HCT116 (cell line): ENCODE results near the gene COL20A1. TPM values are rescaled to one million over a fixed set of nuclear protein-coding genes. Genes with fewer than 3 reads are reported as not detected.

Source experiments
- ATAC-seq: fragments of 200-7000 bp; cut with Tn5 transposase; 2 replicates; pipeline ENCODE4 v1.9.1; 2020; ENCODE audit warnings: mild to moderate bottlenecking, moderate library complexity
- BruUV-seq: library from RNA; stranded (reverse); fragments of 400-500 nt; replicated peaks from 2 replicates; lab custom pipeline; 2021; lab: Mats Ljungman, UMichigan
- CTCF ChIA-PET: fragments of 300-600 bp; sonication (Branson Sonifier 250); formaldehyde crosslinking; loops from one replicate; lab custom pipeline; 2021; ENCODE audit warnings: antibody characterized with exemption; lab: Charles Lee
- POLR2A ChIA-PET: fragments of 300-600, 350-600 bp; sonication (Branson Sonifier 250); formaldehyde crosslinking; loops from one replicate; lab custom pipeline; 2021; ENCODE audit warnings: antibody characterized with exemption; lab: Charles Lee
- RAD21 ChIA-PET, 2 experiments: fragments of 300-600 bp; sonication (Branson Sonifier 250); formaldehyde crosslinking; loops; one replicate each; lab custom pipeline; 2023; ENCODE audit warnings: low total read pairs in 2 of 2; ENCODE audit not compliant: uncharacterized antibody in 2 of 2, unreplicated experiment in 2 of 2, low non-redundant PET in 1 of 2; lab: Charles Lee
- DNase-seq: peaks from one replicate; pipeline ENCODE4 v3.0.0-alpha.2; 2010; ENCODE audit warnings: low read depth, low spot score
- H2AFZ ChIP-seq: fragments of 200-600 bp; shearing (Covaris generic), sonication (generic); 2 replicates; pipeline ENCODE4 v1.6.1; 2017; ENCODE audit warnings: low read depth, mixed run types, mixed read lengths, antibody characterized with exemption, low read length; ENCODE audit not compliant: poor library complexity, severe bottlenecking
- H3K27ac ChIP-seq: 2 replicates; pipeline ENCODE4 v1.5.1; 2012; ENCODE audit warnings: low read depth, low read length
- H3K27me3 ChIP-seq: fragments of 200-600 bp; sonication (generic); 2 replicates; pipeline ENCODE4 v1.6.1; 2016; ENCODE audit warnings: mixed run types, low read length, mixed read lengths; ENCODE audit not compliant: insufficient read depth
- H3K36me3 ChIP-seq, 2 experiments: fragments of 200-500 bp in 1 of 2; fragments of 200-600 bp in 1 of 2; sonication (Bioruptor generic) in 1 of 2; sonication (generic) in 1 of 2; 2 replicates each; pipeline versions ENCODE4 v1.5.1 to v1.6.1; 2014 to 2016; ENCODE audit warnings: low read length in 2 of 2, inconsistent platforms in 1 of 2, mixed read lengths in 1 of 2, mixed run types in 1 of 2; ENCODE audit not compliant: insufficient read depth in 2 of 2, control insufficient read depth in 1 of 2
- H3K4me1 ChIP-seq, 2 experiments: fragments of 200-600 bp in 1 of 2; sonication (generic) in 1 of 2; 2 replicates each; pipeline versions ENCODE4 v1.5.1 to v1.6.1; 2012 to 2017; ENCODE audit warnings: low read length in 2 of 2, inconsistent platforms in 1 of 2, mild to moderate bottlenecking in 1 of 2, mixed read lengths in 1 of 2, mixed run types in 1 of 2, moderate library complexity in 1 of 2; ENCODE audit not compliant: insufficient read depth in 2 of 2, control insufficient read depth in 1 of 2
- H3K4me2 ChIP-seq: fragments of 200-600 bp; sonication (generic); 2 replicates; pipeline ENCODE4 v1.6.1; 2017; ENCODE audit warnings: mixed run types, low read length, mixed read lengths
- H3K4me3 ChIP-seq, 2 experiments: fragments of 200-600 bp in 1 of 2; sonication (generic) in 1 of 2; replicated peaks in 1 of 2; 2 replicates each; pipeline ENCODE4 v1.5.1; 2011 to 2016; ENCODE audit warnings: low read length in 2 of 2, control low read depth in 1 of 2, low read depth in 1 of 2, mild to moderate bottlenecking in 1 of 2, mixed read lengths in 1 of 2, mixed run types in 1 of 2
- H3K79me2 ChIP-seq: fragments of 200-600 bp; sonication (generic); 2 replicates; pipeline ENCODE4 v1.6.1; 2017; ENCODE audit warnings: mild to moderate bottlenecking, mixed run types, low read length, moderate library complexity, mixed read lengths; ENCODE audit not compliant: insufficient read depth
- H3K9ac ChIP-seq: fragments of 200-600 bp; sonication (generic); 2 replicates; pipeline ENCODE4 v1.6.1; 2016; ENCODE audit warnings: low read length, mixed read lengths
- H3K9me2 ChIP-seq: fragments of 200-600 bp; sonication (generic), shearing (Covaris generic); 2 replicates; pipeline ENCODE4 v1.6.1; 2017; ENCODE audit warnings: mixed run types, mild to moderate bottlenecking, moderate library complexity; ENCODE audit not compliant: insufficient read depth
- H3K9me3 ChIP-seq, 2 experiments: fragments of 200-500 bp in 1 of 2; fragments of 200-600 bp in 1 of 2; sonication (Bioruptor generic) in 1 of 2; sonication (generic) in 1 of 2; 2 replicates each; pipeline ENCODE4 v1.6.1; 2014 to 2017; ENCODE audit warnings: low read length in 2 of 2, mixed read lengths in 2 of 2, inconsistent platforms in 1 of 2, low read depth in 1 of 2, mild to moderate bottlenecking in 1 of 2, mixed run types in 1 of 2, moderate library complexity in 1 of 2; ENCODE audit not compliant: control insufficient read depth in 1 of 2, insufficient read depth in 1 of 2
- H4K20me1 ChIP-seq: fragments of 200-600 bp; sonication (generic), shearing (Covaris generic); 2 replicates; pipeline ENCODE4 v1.6.1; 2017; ENCODE audit warnings: mixed run types, mild to moderate bottlenecking, moderate library complexity; ENCODE audit not compliant: insufficient read depth
- EGR1 ChIP-seq: IDR thresholded peaks from 2 replicates; pipeline ENCODE4 v1.6.1; 2012; ENCODE audit warnings: low read depth
- ELF1 ChIP-seq: IDR thresholded peaks from 2 replicates; pipeline ENCODE4 v1.6.1; 2012; ENCODE audit warnings: low read depth, borderline replicate concordance
- EZH2 ChIP-seq: fragments of 200-600 bp; sonication (generic); IDR thresholded peaks from 2 replicates; pipeline ENCODE4 v1.6.1; 2017; ENCODE audit warnings: antibody characterized with exemption, mixed run types
- EZH2phosphoT487 ChIP-seq: fragments of 200-600 bp; IDR thresholded peaks from 2 replicates; pipeline ENCODE4 v1.6.1; 2018; ENCODE audit warnings: antibody characterized with exemption, borderline replicate concordance
- JUND ChIP-seq: IDR thresholded peaks from 2 replicates; pipeline ENCODE4 v1.6.1; 2012
- POLR2AphosphoS5 ChIP-seq: IDR thresholded peaks from 2 replicates; pipeline ENCODE4 v1.6.1; 2011; ENCODE audit warnings: mild to moderate bottlenecking, low read depth, low read length, moderate library complexity
- SIN3A ChIP-seq: IDR thresholded peaks from 2 replicates; pipeline ENCODE4 v1.6.1; 2012; ENCODE audit warnings: low read depth
- intact Hi-C: fragments of 100-400 bp; cut with micrococcal nuclease; formaldehyde crosslinking; loops from 2 replicates; pipeline ENCODE4 v1.10.0; 2022
- total RNA-seq: library from RNA; stranded (reverse); gene quantifications from one replicate; pipeline ENCODE4 v1.2.1, GENCODE V29; 2021; ENCODE audit not compliant: unreplicated experiment
- TF ChIP-seq, protein P1 (sequence below): IDR thresholded peaks from 2 replicates; pipeline ENCODE4 v1.6.1; 2012; ENCODE audit warnings: low read depth
- TF ChIP-seq, protein P2 (sequence below), 3 experiments: fragments of 200-600 bp in 1 of 3; sonication (generic) in 1 of 3; IDR thresholded peaks in 2 of 3; conservative IDR thresholded peaks in 1 of 3; 2 replicates each; pipeline ENCODE4 v1.5.1; 2012 to 2017; ENCODE audit warnings: low read depth in 2 of 3, low read length in 2 of 3, antibody characterized with exemption in 1 of 3, borderline replicate concordance in 1 of 3, control low read depth in 1 of 3, mild to moderate bottlenecking in 1 of 3, mixed read lengths in 1 of 3, mixed run types in 1 of 3, moderate library complexity in 1 of 3; ENCODE audit not compliant: insufficient read depth in 1 of 3

The COL20A1 gene
- total RNA-seq, 1 experiment from 2014 or later, result 0.34 TPM

DNA sequence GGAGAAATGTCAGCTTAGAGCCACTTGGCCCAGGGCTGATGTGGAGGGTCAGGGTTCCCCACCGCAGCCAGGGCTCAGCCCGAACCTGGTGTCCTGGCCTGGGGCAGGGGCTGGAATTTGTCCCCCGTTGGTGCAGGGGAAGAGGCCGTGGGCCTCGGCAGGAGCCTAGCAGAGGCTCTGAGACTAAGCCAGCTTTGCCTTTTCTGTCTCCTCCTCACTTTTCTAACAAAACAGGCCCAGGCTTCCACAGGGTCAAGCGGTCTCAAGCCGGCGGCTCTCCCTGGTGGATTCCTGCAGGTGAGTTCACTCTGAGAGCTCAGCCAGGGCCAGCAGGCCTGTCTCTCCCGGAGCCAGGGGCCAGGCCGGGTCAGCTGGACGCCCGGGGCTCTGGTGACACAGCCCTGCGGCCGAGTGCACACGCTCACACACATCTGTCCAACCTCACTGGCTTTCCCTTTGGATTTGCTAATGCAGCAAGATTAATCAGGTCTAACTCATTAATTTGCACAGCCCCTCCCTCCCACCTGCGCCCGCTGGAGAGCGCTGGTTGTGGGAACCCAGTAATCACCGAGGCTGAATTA is 71.1 kb downstream of the COL20A1 start:
- DNase-seq (no peak), ATAC-seq (no peak)
- TF ChIP-seq EZH2 (no peak), EZH2phosphoT487 (no peak), ELF1 (no peak), EGR1 (no peak), JUND (no peak), POLR2AphosphoS5 (no peak)
- H3K79me2 ChIP-seq, result no peaks in the 10 kb centered on the region
- ChIA-PET RAD21 (no interaction called here), POLR2A (no interaction called here), CTCF (no interaction called here)
- H3K4me3 ChIP-seq, result no peak overlapping the region
- H4K20me1 ChIP-seq, result no peaks in the 10 kb centered on the region
- H3K9me2 ChIP-seq, result no peaks in the 10 kb centered on the region
- no peak overlapping the region for H2AFZ ChIP-seq
- no TSS peak for BruUV-seq
- H3K27ac ChIP-seq, result no peak overlapping the region
- H3K27me3 ChIP-seq, result no peaks in the 10 kb centered on the region
- H3K9ac ChIP-seq, result no peak overlapping the region
- H3K9me3 ChIP-seq, result no peaks in the 10 kb centered on the region
- H3K4me1 ChIP-seq, result no peaks in the 10 kb centered on the region
- no peaks in the 10 kb centered on the region for H3K36me3 ChIP-seq
- H3K4me2 ChIP-seq, result no peak overlapping the region
- intact Hi-C loops, result no loop called here

DNA sequence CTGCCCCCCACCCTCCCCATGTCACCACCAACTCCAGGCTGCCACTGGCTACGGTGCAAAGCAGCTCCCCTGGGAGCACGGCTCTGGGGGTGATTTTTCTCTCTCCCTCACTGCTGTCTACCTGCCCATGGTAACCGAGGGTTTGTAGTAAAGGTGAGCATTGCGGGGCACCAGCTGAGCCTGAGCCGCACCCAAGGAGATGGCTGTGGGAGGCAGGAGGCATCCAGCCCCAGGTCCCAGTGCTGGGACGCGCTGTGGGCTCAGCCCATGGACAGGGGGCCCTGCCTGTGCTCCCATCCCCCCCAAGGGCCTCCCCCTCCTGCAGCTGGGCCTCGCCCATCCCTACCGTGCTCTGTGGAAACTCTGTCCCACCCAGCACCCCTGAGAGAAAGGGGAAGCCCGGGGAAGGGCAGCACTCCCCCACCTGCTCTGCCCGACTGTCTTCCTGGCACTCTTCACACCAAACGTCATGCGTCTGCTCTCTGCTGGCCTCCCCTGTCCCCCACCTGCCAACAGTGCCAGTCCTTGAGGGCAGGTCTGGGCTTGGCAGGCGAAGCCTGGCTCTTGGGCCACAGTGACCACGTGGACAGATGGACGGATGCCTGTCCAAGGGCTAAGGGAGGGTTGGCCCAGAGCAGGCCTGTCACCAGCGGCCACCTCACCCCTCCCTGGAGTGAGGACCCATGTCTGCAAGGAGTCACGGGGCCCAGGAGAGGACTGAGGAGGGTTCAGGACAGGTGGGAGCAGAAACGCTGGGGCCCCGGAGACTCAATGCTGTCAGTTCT is 72.0 kb downstream of the COL20A1 start:
- BruUV-seq, result no TSS peak
- Histone ChIP-seq H4K20me1 (no peaks in the 10 kb centered on the region), H3K9ac (no peak overlapping the region), H3K27me3 (no peaks in the 10 kb centered on the region), H3K9me3 (no peaks in the 10 kb centered on the region), H3K36me3 (no peaks in the 10 kb centered on the region), H3K4me3 (no peak overlapping the region), H2AFZ (no peak overlapping the region), H3K9me2 (no peaks in the 10 kb centered on the region), H3K27ac (no peak overlapping the region), H3K79me2 (no peaks in the 10 kb centered on the region), H3K4me2 (no peak overlapping the region), H3K4me1 (no peaks in the 10 kb centered on the region)
- ChIA-PET POLR2A (no interaction called here), RAD21 (no interaction called here), CTCF (no interaction called here)
- intact Hi-C loops, result no loop called here
- DNase-seq (no peak), ATAC-seq (no peak)
- TF ChIP-seq, protein P1, sequence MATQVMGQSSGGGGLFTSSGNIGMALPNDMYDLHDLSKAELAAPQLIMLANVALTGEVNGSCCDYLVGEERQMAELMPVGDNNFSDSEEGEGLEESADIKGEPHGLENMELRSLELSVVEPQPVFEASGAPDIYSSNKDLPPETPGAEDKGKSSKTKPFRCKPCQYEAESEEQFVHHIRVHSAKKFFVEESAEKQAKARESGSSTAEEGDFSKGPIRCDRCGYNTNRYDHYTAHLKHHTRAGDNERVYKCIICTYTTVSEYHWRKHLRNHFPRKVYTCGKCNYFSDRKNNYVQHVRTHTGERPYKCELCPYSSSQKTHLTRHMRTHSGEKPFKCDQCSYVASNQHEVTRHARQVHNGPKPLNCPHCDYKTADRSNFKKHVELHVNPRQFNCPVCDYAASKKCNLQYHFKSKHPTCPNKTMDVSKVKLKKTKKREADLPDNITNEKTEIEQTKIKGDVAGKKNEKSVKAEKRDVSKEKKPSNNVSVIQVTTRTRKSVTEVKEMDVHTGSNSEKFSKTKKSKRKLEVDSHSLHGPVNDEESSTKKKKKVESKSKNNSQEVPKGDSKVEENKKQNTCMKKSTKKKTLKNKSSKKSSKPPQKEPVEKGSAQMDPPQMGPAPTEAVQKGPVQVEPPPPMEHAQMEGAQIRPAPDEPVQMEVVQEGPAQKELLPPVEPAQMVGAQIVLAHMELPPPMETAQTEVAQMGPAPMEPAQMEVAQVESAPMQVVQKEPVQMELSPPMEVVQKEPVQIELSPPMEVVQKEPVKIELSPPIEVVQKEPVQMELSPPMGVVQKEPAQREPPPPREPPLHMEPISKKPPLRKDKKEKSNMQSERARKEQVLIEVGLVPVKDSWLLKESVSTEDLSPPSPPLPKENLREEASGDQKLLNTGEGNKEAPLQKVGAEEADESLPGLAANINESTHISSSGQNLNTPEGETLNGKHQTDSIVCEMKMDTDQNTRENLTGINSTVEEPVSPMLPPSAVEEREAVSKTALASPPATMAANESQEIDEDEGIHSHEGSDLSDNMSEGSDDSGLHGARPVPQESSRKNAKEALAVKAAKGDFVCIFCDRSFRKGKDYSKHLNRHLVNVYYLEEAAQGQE, result no peak
- no peak for TF ChIP-seq SIN3A
- TF ChIP-seq EZH2, result no peak
- TF ChIP-seq, protein P2, sequence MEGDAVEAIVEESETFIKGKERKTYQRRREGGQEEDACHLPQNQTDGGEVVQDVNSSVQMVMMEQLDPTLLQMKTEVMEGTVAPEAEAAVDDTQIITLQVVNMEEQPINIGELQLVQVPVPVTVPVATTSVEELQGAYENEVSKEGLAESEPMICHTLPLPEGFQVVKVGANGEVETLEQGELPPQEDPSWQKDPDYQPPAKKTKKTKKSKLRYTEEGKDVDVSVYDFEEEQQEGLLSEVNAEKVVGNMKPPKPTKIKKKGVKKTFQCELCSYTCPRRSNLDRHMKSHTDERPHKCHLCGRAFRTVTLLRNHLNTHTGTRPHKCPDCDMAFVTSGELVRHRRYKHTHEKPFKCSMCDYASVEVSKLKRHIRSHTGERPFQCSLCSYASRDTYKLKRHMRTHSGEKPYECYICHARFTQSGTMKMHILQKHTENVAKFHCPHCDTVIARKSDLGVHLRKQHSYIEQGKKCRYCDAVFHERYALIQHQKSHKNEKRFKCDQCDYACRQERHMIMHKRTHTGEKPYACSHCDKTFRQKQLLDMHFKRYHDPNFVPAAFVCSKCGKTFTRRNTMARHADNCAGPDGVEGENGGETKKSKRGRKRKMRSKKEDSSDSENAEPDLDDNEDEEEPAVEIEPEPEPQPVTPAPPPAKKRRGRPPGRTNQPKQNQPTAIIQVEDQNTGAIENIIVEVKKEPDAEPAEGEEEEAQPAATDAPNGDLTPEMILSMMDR (IDR thresholded peaks at IDR 0.05 in 2 of 3, conservative IDR thresholded peaks at IDR 0.05 in 1 of 3; ENCODE audit: borderline replicate concordance in 1 of 3, insufficient read depth in 1 of 3, low read depth in 2 of 3, low read length in 2 of 3), result no peak
